Skeletal muscle cell (primary cell): ENCODE results near the gene BROX.
"Not testable (repeated sequence)": the region's sequence is repeated elsewhere in the genome, so short reads cannot be mapped to it uniquely, and the experiment has no call there.

ENCODE experiments used
- DNase-seq: peaks from one replicate; pipeline ENCODE4 v3.0.0-alpha.2; 2010; ENCODE audit warnings: low read depth
- H3K4me3 ChIP-seq: 2 replicates; pipeline ENCODE4 v1.5.1; 2011; ENCODE audit warnings: low read depth, mild to moderate bottlenecking, control low read depth, low read length, moderate library complexity

Gene BROX

GRCh38 chr1:222716393-222716792 is 4.0 kb downstream of the BROX start:
- no peak for DNase-seq
- H3K4me3 ChIP-seq, result no peak overlapping the region

- DNase-seq, result no peak
- no peak overlapping the region for H3K4me3 ChIP-seq
Observed at GRCh38 chr1:222728746-222729145, 16.4 kb downstream of the BROX start.

- no peak overlapping the region for H3K4me3 ChIP-seq
- no peak for DNase-seq
Observed at GRCh38 chr1:222730866-222731265, 18.5 kb downstream of the BROX start.

- no peak overlapping the region for H3K4me3 ChIP-seq
- DNase-seq, result no peak
Observed at GRCh38 chr1:222732216-222733159, 20.1 kb downstream of the BROX start.

- H3K4me3 ChIP-seq, result no peak overlapping the region
- no peak for DNase-seq
Observed at GRCh38 chr1:222734740-222735139, 22.4 kb downstream of the BROX start.

GRCh38 chr1:222736470-222736869 is 24.1 kb downstream of the BROX start:
- no peak overlapping the region for H3K4me3 ChIP-seq
- DNase-seq, result no peak

GRCh38 chr1:222736972-222737371 is 24.6 kb downstream of the BROX start, which contains the start of gene FAM177B:
Gene FAM177B (plus strand): TSS chr1:222737202. CDS start chr1:222746546, 9,344 bp downstream.
- H3K4me3 ChIP-seq, result no peak within 1 kb of the TSS
- DNase-seq, result no peak

- DNase-seq, result no peak
- H3K4me3 ChIP-seq, result no peak overlapping the region
Observed at GRCh38 chr1:222739465-222739864, 27.1 kb downstream of the BROX start.

GRCh38 chr1:222739929-222740328 is 27.6 kb downstream of the BROX start:
- H3K4me3 ChIP-seq, result no peak overlapping the region
- DNase-seq, result no peak

GRCh38 chr1:222741630-222742457 is 29.5 kb downstream of the BROX start:
- DNase-seq, H3K4me3 ChIP-seq: not testable (repeated sequence)

GRCh38 chr1:222749927-222750326 is 37.6 kb downstream of the BROX start:
- DNase-seq, result no peak

GRCh38 chr1:222750651-222751050 is 38.3 kb downstream of the BROX start:
- no peak overlapping the region for H3K4me3 ChIP-seq
- no peak for DNase-seq

More at GRCh38 chr1:222749927-222750326, 37.6 kb downstream of the BROX start:
- no peak overlapping the region for H3K4me3 ChIP-seq

GRCh38 chr1:222751255-222751654 is 38.9 kb downstream of the BROX start:
- H3K4me3 ChIP-seq, result no peak overlapping the region
- DNase-seq, result no peak

GRCh38 chr1:222754366-222755139 is 42.2 kb downstream of the BROX start:
- DNase-seq, result peak; percentile 89
- H3K4me3 ChIP-seq, result no peak overlapping the region

- no peak for DNase-seq
- no peak overlapping the region for H3K4me3 ChIP-seq
Observed at GRCh38 chr1:222757646-222758268, 45.4 kb downstream of the BROX start.

- DNase-seq, result no peak
- no peak overlapping the region for H3K4me3 ChIP-seq
Observed at GRCh38 chr1:222759451-222760035, 47.2 kb downstream of the BROX start.

- no peak overlapping the region for H3K4me3 ChIP-seq
- DNase-seq, result no peak
Observed at GRCh38 chr1:222761083-222761482, 48.7 kb downstream of the BROX start.

GRCh38 chr1:222762178-222762577 is 49.8 kb downstream of the BROX start:
- DNase-seq, result not testable (repeated sequence)

GRCh38 chr1:222767152-222767571 is 54.8 kb downstream of the BROX start:
- H3K4me3 ChIP-seq, result no peak overlapping the region
- no peak for DNase-seq

More at GRCh38 chr1:222762178-222762577, 49.8 kb downstream of the BROX start:
- not testable (repeated sequence) for H3K4me3 ChIP-seq
